Neural cell (in vitro differentiated cells): ENCODE measurements around the gene ICE2.

Source experiments
- EP300 ChIP-seq: fragments of 450-650 bp; conservative IDR thresholded peaks from 2 replicates; pipeline ENCODE4 v1.6.1; 2014; ENCODE audit warnings: antibody characterized with exemption, mild to moderate bottlenecking, moderate library complexity; ENCODE audit not compliant: poor library complexity, severe bottlenecking
- SMC3 ChIP-seq: fragments of 450-650 bp; conservative IDR thresholded peaks from 2 replicates; pipeline ENCODE4 v1.6.1; 2014; ENCODE audit warnings: antibody characterized with exemption, mild to moderate bottlenecking, moderate library complexity; ENCODE audit not compliant: poor library complexity
- TAF1 ChIP-seq: IDR thresholded peaks from 2 replicates; pipeline ENCODE4 v1.6.1; 2012; ENCODE audit warnings: low read depth
- TF ChIP-seq, protein P1 (sequence below): IDR thresholded peaks from 2 replicates; pipeline ENCODE4 v1.6.1; 2012; ENCODE audit warnings: borderline replicate concordance
- TF ChIP-seq, protein P2 (sequence below): fragments of 450-650 bp; IDR thresholded peaks from 2 replicates; pipeline ENCODE4 v1.5.1; 2014; ENCODE audit warnings: antibody characterized with exemption, mild to moderate bottlenecking, moderate library complexity; ENCODE audit not compliant: poor library complexity, severe bottlenecking

DNA sequence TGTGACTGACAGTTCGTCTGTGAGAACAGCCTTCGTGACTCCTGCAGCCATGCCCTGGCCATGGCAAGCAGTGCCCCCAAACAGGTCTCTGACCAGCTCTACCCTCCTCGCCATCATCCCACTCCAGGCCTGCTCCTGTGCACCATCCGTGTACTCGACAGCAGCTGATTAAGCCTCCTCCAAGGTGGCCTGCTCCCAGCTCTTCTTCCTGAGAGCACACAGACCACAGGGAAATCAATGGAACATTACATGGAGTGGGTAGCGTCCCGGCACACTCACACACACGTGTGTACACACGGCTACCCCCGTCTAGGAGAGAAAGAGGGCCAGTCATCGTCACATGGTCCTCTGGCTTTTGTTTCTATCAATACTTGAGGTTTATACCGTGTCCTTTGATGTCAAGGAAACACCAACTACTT is 102.3 kb downstream of the ICE2 start:
- TF ChIP-seq SMC3 (no peak), EP300 (no peak), TAF1 (no peak)
- TF ChIP-seq, protein P1, sequence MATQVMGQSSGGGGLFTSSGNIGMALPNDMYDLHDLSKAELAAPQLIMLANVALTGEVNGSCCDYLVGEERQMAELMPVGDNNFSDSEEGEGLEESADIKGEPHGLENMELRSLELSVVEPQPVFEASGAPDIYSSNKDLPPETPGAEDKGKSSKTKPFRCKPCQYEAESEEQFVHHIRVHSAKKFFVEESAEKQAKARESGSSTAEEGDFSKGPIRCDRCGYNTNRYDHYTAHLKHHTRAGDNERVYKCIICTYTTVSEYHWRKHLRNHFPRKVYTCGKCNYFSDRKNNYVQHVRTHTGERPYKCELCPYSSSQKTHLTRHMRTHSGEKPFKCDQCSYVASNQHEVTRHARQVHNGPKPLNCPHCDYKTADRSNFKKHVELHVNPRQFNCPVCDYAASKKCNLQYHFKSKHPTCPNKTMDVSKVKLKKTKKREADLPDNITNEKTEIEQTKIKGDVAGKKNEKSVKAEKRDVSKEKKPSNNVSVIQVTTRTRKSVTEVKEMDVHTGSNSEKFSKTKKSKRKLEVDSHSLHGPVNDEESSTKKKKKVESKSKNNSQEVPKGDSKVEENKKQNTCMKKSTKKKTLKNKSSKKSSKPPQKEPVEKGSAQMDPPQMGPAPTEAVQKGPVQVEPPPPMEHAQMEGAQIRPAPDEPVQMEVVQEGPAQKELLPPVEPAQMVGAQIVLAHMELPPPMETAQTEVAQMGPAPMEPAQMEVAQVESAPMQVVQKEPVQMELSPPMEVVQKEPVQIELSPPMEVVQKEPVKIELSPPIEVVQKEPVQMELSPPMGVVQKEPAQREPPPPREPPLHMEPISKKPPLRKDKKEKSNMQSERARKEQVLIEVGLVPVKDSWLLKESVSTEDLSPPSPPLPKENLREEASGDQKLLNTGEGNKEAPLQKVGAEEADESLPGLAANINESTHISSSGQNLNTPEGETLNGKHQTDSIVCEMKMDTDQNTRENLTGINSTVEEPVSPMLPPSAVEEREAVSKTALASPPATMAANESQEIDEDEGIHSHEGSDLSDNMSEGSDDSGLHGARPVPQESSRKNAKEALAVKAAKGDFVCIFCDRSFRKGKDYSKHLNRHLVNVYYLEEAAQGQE, result no peak
- TF ChIP-seq, protein P2, sequence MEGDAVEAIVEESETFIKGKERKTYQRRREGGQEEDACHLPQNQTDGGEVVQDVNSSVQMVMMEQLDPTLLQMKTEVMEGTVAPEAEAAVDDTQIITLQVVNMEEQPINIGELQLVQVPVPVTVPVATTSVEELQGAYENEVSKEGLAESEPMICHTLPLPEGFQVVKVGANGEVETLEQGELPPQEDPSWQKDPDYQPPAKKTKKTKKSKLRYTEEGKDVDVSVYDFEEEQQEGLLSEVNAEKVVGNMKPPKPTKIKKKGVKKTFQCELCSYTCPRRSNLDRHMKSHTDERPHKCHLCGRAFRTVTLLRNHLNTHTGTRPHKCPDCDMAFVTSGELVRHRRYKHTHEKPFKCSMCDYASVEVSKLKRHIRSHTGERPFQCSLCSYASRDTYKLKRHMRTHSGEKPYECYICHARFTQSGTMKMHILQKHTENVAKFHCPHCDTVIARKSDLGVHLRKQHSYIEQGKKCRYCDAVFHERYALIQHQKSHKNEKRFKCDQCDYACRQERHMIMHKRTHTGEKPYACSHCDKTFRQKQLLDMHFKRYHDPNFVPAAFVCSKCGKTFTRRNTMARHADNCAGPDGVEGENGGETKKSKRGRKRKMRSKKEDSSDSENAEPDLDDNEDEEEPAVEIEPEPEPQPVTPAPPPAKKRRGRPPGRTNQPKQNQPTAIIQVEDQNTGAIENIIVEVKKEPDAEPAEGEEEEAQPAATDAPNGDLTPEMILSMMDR, result no peak
